H9 (cell line): Measurements from ENCODE around the gene OR6B1. TPM values are rescaled to one million over a fixed set of nuclear protein-coding genes. Genes with fewer than 3 reads are reported as not detected.

Experiments
- DNase-seq: peaks from one replicate; pipeline ENCODE4 v3.0.0-alpha.2; 2017
- H2AFZ ChIP-seq: one replicate; pipeline ENCODE4 v1.6.1; 2013; ENCODE audit warnings: mild to moderate bottlenecking, low read length, control low read depth, moderate library complexity
- H2AK5ac ChIP-seq: 2 replicates; pipeline ENCODE4 v1.6.1; 2013; ENCODE audit warnings: low read length, control low read depth, mixed read lengths; ENCODE audit not compliant: insufficient read length
- H2BK120ac ChIP-seq: one replicate; pipeline ENCODE4 v1.6.1; 2013; ENCODE audit warnings: low read depth, mild to moderate bottlenecking, low read length, control low read depth, inconsistent platforms; ENCODE audit not compliant: poor library complexity, severe bottlenecking
- H2BK12ac ChIP-seq: 2 replicates; pipeline ENCODE4 v1.6.1; 2013; ENCODE audit warnings: low read length, control low read depth, mixed read lengths, low read depth; ENCODE audit not compliant: insufficient read length
- H2BK15ac ChIP-seq: 2 replicates; pipeline ENCODE4 v1.6.1; 2013; ENCODE audit warnings: low read depth, low read length, control low read depth
- H2BK20ac ChIP-seq: one replicate; pipeline ENCODE4 v1.6.1; 2013; ENCODE audit warnings: low read depth, mild to moderate bottlenecking, low read length, control low read depth, inconsistent platforms; ENCODE audit not compliant: poor library complexity, severe bottlenecking
- H2BK5ac ChIP-seq: 2 replicates; pipeline ENCODE4 v1.6.1; 2013; ENCODE audit warnings: low read length, control low read depth, mixed read lengths; ENCODE audit not compliant: insufficient read length
- H3K14ac ChIP-seq: 2 replicates; pipeline ENCODE4 v1.6.1; 2013; ENCODE audit warnings: low read length, control low read depth; ENCODE audit not compliant: insufficient read depth
- H3K18ac ChIP-seq: 2 replicates; pipeline ENCODE4 v1.6.1; 2013; ENCODE audit warnings: low read depth, mild to moderate bottlenecking, mixed read lengths, low read length, control low read depth; ENCODE audit not compliant: insufficient read length
- H3K23ac ChIP-seq: 2 replicates; pipeline ENCODE4 v1.6.1; 2013; ENCODE audit warnings: low read length, control low read depth, mixed read lengths, low read depth; ENCODE audit not compliant: insufficient read length
- H3K23me2 ChIP-seq: 2 replicates; pipeline ENCODE4 v1.6.1; 2013; ENCODE audit warnings: low read depth, mild to moderate bottlenecking, mixed read lengths, low read length, control low read depth; ENCODE audit not compliant: insufficient read length, poor library complexity, severe bottlenecking
- H3K27ac ChIP-seq: 2 replicates; pipeline ENCODE4 v1.5.1; 2013; ENCODE audit warnings: low read length, control low read depth, mixed read lengths, low read depth; ENCODE audit not compliant: insufficient read length
- H3K27me3 ChIP-seq: 2 replicates; pipeline ENCODE4 v1.6.1; 2013; ENCODE audit warnings: low read length, control low read depth, inconsistent platforms; ENCODE audit not compliant: insufficient read depth
- H3K4ac ChIP-seq: 2 replicates; pipeline ENCODE4 v1.6.1; 2013; ENCODE audit warnings: low read depth, mild to moderate bottlenecking, control low read depth, inconsistent platforms, low read length, moderate library complexity
- H3K4me1 ChIP-seq: 2 replicates; pipeline ENCODE4 v1.6.1; 2013; ENCODE audit warnings: low read length, control low read depth, inconsistent platforms; ENCODE audit not compliant: insufficient read depth
- H3K4me2 ChIP-seq: 2 replicates; pipeline ENCODE4 v1.6.1; 2013; ENCODE audit warnings: low read length, control low read depth, mixed read lengths; ENCODE audit not compliant: insufficient read length, insufficient read depth
- H3K56ac ChIP-seq: 2 replicates; pipeline ENCODE4 v1.6.1; 2013; ENCODE audit warnings: low read depth, mild to moderate bottlenecking, mixed read lengths, low read length, control low read depth; ENCODE audit not compliant: insufficient read length
- H3K79me1 ChIP-seq: 2 replicates; pipeline ENCODE4 v1.6.1; 2013; ENCODE audit warnings: low read depth, mild to moderate bottlenecking, moderate library complexity, low read length, control low read depth, inconsistent platforms; ENCODE audit not compliant: insufficient read depth, poor library complexity, severe bottlenecking
- H3K79me2 ChIP-seq: 2 replicates; pipeline ENCODE4 v1.6.1; 2013; ENCODE audit warnings: low read length, control low read depth, inconsistent platforms; ENCODE audit not compliant: insufficient read depth
- H3K9ac ChIP-seq: 2 replicates; pipeline ENCODE4 v1.6.1; 2013; ENCODE audit warnings: low read length, control low read depth, mixed read lengths; ENCODE audit not compliant: insufficient read length; ENCODE audit errors: extremely low read depth
- H3K9me3 ChIP-seq: one replicate; pipeline ENCODE4 v1.6.1; 2013; ENCODE audit warnings: low read depth, low read length, inconsistent platforms; ENCODE audit not compliant: control insufficient read depth
- H3T11ph ChIP-seq: one replicate; pipeline ENCODE4 v1.6.1; 2013; ENCODE audit warnings: mild to moderate bottlenecking, low read length, control low read depth, inconsistent platforms
- H4K20me1 ChIP-seq: one replicate; pipeline ENCODE4 v1.6.1; 2013; ENCODE audit not compliant: control insufficient read depth, insufficient read length, insufficient read depth
- H4K5ac ChIP-seq: 2 replicates; pipeline ENCODE4 v1.6.1; 2013; ENCODE audit warnings: low read depth, mild to moderate bottlenecking, mixed read lengths, low read length, control low read depth; ENCODE audit not compliant: insufficient read length
- H4K8ac ChIP-seq: replicated peaks from 2 replicates; pipeline ENCODE4 v1.6.1; 2013; ENCODE audit warnings: low read length, control low read depth, mixed read lengths, low read depth; ENCODE audit not compliant: insufficient read length
- H4K91ac ChIP-seq: 2 replicates; pipeline ENCODE4 v1.6.1; 2013; ENCODE audit warnings: low read depth, mild to moderate bottlenecking, moderate library complexity, mixed read lengths, low read length, control low read depth; ENCODE audit not compliant: insufficient read length
- H3K27ac Mint-ChIP-seq, 3 experiments: 2 replicates in 2 of 3; 3 replicates in 1 of 3; pipeline ENCODE4 v1.8.0; 2020 to 2021; ENCODE audit warnings: mixed read lengths in 3 of 3, mild to moderate bottlenecking in 1 of 3, moderate library complexity in 1 of 3
- H3K27me3 Mint-ChIP-seq: 2 replicates; pipeline ENCODE4 v1.8.0; 2021; ENCODE audit warnings: low read depth, mild to moderate bottlenecking, moderate library complexity, mixed read lengths
- H3K36me3 Mint-ChIP-seq, 3 experiments: 2 replicates in 2 of 3; 3 replicates in 1 of 3; pipeline ENCODE4 v1.8.0; 2020 to 2021; ENCODE audit warnings: low read depth in 3 of 3, mixed read lengths in 3 of 3; ENCODE audit not compliant: insufficient read depth in 1 of 3
- H3K4me1 Mint-ChIP-seq, 2 experiments: 2 replicates each; pipeline ENCODE4 v1.8.0; 2020; ENCODE audit warnings: mixed read lengths in 2 of 2
- H3K4me3 Mint-ChIP-seq, 2 experiments: 2 replicates in 1 of 2; 3 replicates in 1 of 2; pipeline ENCODE4 v1.8.0; 2020 to 2021; ENCODE audit warnings: mild to moderate bottlenecking in 2 of 2, mixed read lengths in 2 of 2, moderate library complexity in 1 of 2
- H3K9me3 Mint-ChIP-seq, 2 experiments: 2 replicates in 1 of 2; 3 replicates in 1 of 2; pipeline ENCODE4 v1.8.0; 2020; ENCODE audit warnings: mild to moderate bottlenecking in 2 of 2, mixed read lengths in 2 of 2, moderate library complexity in 1 of 2
- CTCF ChIP-seq: fragments of 200-600 bp; sonication (generic); conservative IDR thresholded peaks from 3 replicates; pipeline ENCODE4 v1.8.0; 2021; ENCODE audit warnings: antibody characterized with exemption, mild to moderate bottlenecking
- WGBS: extraction: QIAGEN DNeasy Blood & Tissue Kit; methylation state at CpG from one replicate; pipeline ENCODE4 v1.1.7; 2013; ENCODE audit warnings: missing lambda C conversion rate, low lambda C conversion rate, mixed read lengths; ENCODE audit not compliant: insufficient read length; ENCODE audit errors: extremely low coverage; 5-methylcytosine and 5-hydroxymethylcytosine counted together
- total RNA-seq: library from RNA; stranded (reverse); gene quantifications from 2 replicates; pipeline ENCODE4 v1.2.1, GENCODE V29; 2021

OR6B1 gene
- total RNA-seq, 1 experiment from 2014 or later, result not detected

GRCh38 chr7:144001543-144001942 lies 1.4 kb downstream of the OR6B1 start:
- H3K9ac ChIP-seq, result no peak overlapping the region
- no peak overlapping the region for H2BK15ac ChIP-seq
- Mint-ChIP-seq H3K27me3 (peaks cover 3% of the 10 kb centered on the region), H3K27ac (no peak overlapping the region), H3K4me1 (no peaks in the 10 kb centered on the region), H3K36me3 (no peaks in the 10 kb centered on the region), H3K9me3 (no peaks in the 10 kb centered on the region; a peak in 1 of 5 replicates), H3K4me3 (no peak overlapping the region)
- no peak overlapping the region for H2AFZ ChIP-seq
- no peak for DNase-seq
- H3K18ac ChIP-seq, result no peak overlapping the region
- no peaks in the 10 kb centered on the region for H3K4me1 ChIP-seq
- no peak overlapping the region for H2BK120ac ChIP-seq
- H3K79me2 ChIP-seq, result no peaks in the 10 kb centered on the region
- H2AK5ac ChIP-seq, result no peak overlapping the region
- no peak overlapping the region for H2BK20ac ChIP-seq
- no peak overlapping the region for H3K4ac ChIP-seq
- H3K9me3 ChIP-seq, result no peaks in the 10 kb centered on the region
- H3K56ac ChIP-seq, result no peak overlapping the region
- H4K20me1 ChIP-seq, result no peaks in the 10 kb centered on the region
- H3K23ac ChIP-seq, result no peak overlapping the region
- no peak overlapping the region for H3K27ac ChIP-seq
- no peak for TF ChIP-seq CTCF
- no peak overlapping the region for H3T11ph ChIP-seq
- H2BK5ac ChIP-seq, result no peak overlapping the region
- no peaks in the 10 kb centered on the region for H3K27me3 ChIP-seq
- H4K5ac ChIP-seq, result no peak overlapping the region
- no peak overlapping the region for H3K14ac ChIP-seq
- H3K4me2 ChIP-seq, result no peak overlapping the region
- H2BK12ac ChIP-seq, result no peak overlapping the region
- no peak overlapping the region for H4K8ac ChIP-seq
- WGBS, result no CpG with 5 or more reads among the region's 3 CpGs
- no peaks in the 10 kb centered on the region for H3K79me1 ChIP-seq
- no peaks in the 10 kb centered on the region for H3K23me2 ChIP-seq
- H4K91ac ChIP-seq, result no peak overlapping the region
